ENCODE results near the gene C14orf93. TPM values are rescaled to one million over a fixed set of nuclear protein-coding genes. Genes with fewer than 3 reads are reported as not detected.
A peak's percentile ranks its signal among the peaks of the same experiment; 100 is the strongest.
"Not testable (repeated sequence)": the region's sequence is repeated elsewhere in the genome, so short reads cannot be mapped to it uniquely, and the experiment has no call there.

Gene C14orf93
- total RNA-seq, 1 donor from 2014 or later, result 15.4 TPM

DNA sequence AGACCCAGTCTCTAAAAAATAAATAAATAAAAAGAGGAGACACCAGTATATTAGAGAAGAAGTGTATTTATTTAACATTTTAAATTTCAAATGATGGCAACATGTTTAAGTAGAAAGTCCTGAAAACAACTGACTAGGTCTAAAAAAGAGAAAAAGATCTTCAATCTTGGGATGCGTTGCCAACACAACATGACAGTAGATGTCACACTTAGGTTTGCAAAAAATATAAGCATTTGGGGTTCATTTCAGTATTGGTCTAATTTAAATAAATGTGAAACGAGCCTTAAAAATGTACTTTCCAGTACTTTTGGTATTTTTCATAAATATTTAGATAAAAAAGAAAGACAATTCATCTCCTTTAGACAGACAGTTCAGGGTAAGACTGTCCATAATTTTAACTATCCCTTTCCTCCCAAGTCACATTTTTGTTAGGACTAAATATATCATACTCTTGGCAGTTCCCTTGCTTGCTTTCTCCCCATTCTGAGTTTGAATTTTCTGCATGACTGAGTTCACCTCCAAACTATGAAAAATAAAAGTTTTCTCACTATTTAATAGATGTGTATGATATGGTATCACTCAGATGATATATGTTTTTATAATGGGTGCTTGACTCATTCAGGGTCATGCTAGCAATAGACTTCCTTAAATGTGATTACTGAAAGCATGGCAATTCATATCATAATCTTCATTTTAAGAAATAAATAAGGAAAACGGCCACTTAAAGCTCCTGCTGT is 4.3 kb downstream of the C14orf93 start:
- peak overlapping the region; percentile 97 for H3K27ac Mint-ChIP-seq
- no peak for TF ChIP-seq CTCF (IDR thresholded peaks at IDR 0.05; ENCODE audit: unreplicated experiment)
- H3K36me3 Mint-ChIP-seq (ENCODE audit: insufficient read depth), result peaks cover 4% of the 10 kb centered on the region
- H3K9me3 Mint-ChIP-seq (ENCODE audit: low read depth), result peaks cover 6% of the 10 kb centered on the region
- no peak for DNase-seq (ENCODE audit: low spot score, unreplicated experiment)
- peak overlapping the region; percentile 87 for H3K4me3 Mint-ChIP-seq (ENCODE audit: low read depth)
- H3K27me3 Mint-ChIP-seq, result no peaks in the 10 kb centered on the region
- H3K4me1 Mint-ChIP-seq (ENCODE audit: low read depth), result peaks cover 20% of the 10 kb centered on the region

GRCh38 chr14:23004274-23004673 is 5.7 kb downstream of the C14orf93 start:
- H3K4me1 Mint-ChIP-seq (ENCODE audit: low read depth), result peaks cover 18% of the 10 kb centered on the region
- H3K36me3 Mint-ChIP-seq (ENCODE audit: insufficient read depth); H3K27ac Mint-ChIP-seq; H3K27me3 Mint-ChIP-seq; DNase-seq (ENCODE audit: low spot score, unreplicated experiment); H3K9me3 Mint-ChIP-seq (ENCODE audit: low read depth); H3K4me3 Mint-ChIP-seq (ENCODE audit: low read depth): not testable (repeated sequence)

DNA sequence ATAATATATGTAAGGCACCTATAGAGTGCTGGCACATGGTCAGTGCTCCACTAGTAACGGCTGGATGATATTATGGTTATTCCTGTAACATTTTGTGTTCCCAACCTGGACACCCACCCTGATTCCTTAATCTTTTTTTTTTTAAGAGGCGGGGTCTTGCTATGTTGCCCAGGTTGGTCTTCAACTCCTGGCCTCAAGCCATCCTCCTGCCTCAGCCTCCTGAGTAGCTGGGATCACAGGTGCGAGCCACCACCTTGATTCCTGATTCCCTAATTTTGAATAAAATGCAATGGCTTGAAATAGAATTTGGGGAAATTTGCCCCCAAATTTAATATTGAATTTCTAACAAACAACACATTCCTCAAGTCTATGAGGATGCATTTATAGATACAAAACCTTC is 7.4 kb downstream of the C14orf93 start:
- H3K4me1 Mint-ChIP-seq (ENCODE audit: low read depth), result peaks cover 24% of the 10 kb centered on the region
- no peaks in the 10 kb centered on the region for H3K27me3 Mint-ChIP-seq
- peaks cover 2% of the 10 kb centered on the region for H3K36me3 Mint-ChIP-seq (ENCODE audit: insufficient read depth)
- H3K4me3 Mint-ChIP-seq (ENCODE audit: low read depth), result no peak overlapping the region
- H3K9me3 Mint-ChIP-seq (ENCODE audit: low read depth), result no peaks in the 10 kb centered on the region
- no peak overlapping the region for H3K27ac Mint-ChIP-seq
- DNase-seq (ENCODE audit: low spot score, unreplicated experiment), result no peak
- TF ChIP-seq CTCF (IDR thresholded peaks at IDR 0.05; ENCODE audit: unreplicated experiment), result no peak

DNA sequence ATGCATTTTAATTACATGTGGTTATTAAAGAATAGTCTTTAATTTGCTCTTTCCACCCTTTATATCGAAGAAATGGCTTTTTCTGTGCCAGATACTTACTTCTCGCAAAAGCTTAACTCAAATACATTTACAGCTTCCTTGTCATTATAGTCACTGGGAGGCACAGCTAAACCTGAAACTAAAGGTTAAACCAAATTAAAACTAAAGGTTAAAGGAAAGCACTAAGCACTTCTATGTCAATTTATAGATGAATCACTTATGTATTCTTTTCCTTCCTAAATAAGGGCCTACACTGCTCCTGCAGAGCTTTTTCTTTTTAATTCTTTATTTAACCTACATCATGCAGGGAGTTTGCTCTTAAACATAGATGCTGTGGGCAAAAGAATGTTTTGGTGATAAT is 9.1 kb downstream of the C14orf93 start:
- H3K9me3 Mint-ChIP-seq (ENCODE audit: low read depth), result no peaks in the 10 kb centered on the region
- no peak for DNase-seq (ENCODE audit: low spot score, unreplicated experiment)
- no peaks in the 10 kb centered on the region for H3K27me3 Mint-ChIP-seq
- TF ChIP-seq CTCF (IDR thresholded peaks at IDR 0.05; ENCODE audit: unreplicated experiment), result no peak
- peaks cover 13% of the 10 kb centered on the region for H3K4me1 Mint-ChIP-seq (ENCODE audit: low read depth)
- no peak overlapping the region for H3K4me3 Mint-ChIP-seq (ENCODE audit: low read depth)
- H3K27ac Mint-ChIP-seq, result no peak overlapping the region
- no peaks in the 10 kb centered on the region for H3K36me3 Mint-ChIP-seq (ENCODE audit: insufficient read depth)

DNA sequence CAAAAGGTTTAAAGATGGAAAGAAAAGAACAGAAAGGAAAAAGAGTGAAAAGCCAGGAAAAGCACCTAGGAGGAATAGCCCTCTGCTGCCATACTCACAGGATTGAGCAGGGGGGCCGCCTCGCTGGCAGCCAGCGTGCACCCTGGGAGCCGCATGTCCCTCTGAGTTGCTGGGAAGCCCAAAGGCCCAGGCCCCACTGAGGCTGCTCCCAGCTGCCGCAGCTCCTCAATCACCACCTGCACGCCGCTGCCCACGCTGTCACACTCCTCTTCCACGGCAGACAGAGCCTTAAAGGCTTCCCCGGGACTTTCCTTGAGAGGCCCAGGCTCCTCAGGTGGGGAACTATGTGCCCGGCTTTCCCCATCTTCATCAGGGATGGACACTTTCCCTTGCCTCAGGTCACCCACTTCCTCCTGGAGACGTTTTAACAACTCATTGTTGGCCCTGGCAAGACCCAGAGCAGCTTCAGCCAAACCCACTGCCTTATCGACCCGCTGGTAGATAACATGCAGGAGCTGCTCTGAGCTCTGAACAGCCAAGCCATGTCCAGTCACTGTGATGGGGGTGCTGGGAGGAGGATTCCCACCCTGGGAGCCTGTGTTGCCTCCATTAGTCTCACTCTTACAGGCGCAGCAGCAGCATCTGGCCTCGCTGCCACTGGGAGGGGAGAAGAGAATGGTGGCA is 11.5 kb downstream of the C14orf93 start:
- Mint-ChIP-seq H3K4me3 (ENCODE audit: low read depth) (no peak overlapping the region), H3K27me3 (no peaks in the 10 kb centered on the region), H3K36me3 (ENCODE audit: insufficient read depth) (no peaks in the 10 kb centered on the region), H3K27ac (peak overlapping the region; percentile 36), H3K4me1 (ENCODE audit: low read depth) (peaks cover 9% of the 10 kb centered on the region), H3K9me3 (ENCODE audit: low read depth) (no peaks in the 10 kb centered on the region)
- TF ChIP-seq CTCF (IDR thresholded peaks at IDR 0.05; ENCODE audit: unreplicated experiment), result no peak
- no peak for DNase-seq (ENCODE audit: low spot score, unreplicated experiment)
